Panc1 (cell line): ENCODE results near the gene CHST11. TPM values are rescaled to one million over a fixed set of nuclear protein-coding genes. Genes with fewer than 3 reads are reported as not detected.

Experiments used
- ATAC-seq: fragments of 200-7000 bp; cut with Tn5 transposase; 2 replicates; pipeline ENCODE4 v1.9.1; 2020; ENCODE audit warnings: mild to moderate bottlenecking, moderate library complexity
- BruUV-seq: library from RNA; stranded (reverse); fragments of 400-500 nt; replicated peaks from 2 replicates; lab custom pipeline; 2021; lab: Mats Ljungman, UMichigan
- CTCF ChIA-PET: fragments of 300-600 bp; sonication (Branson Sonifier 250); formaldehyde crosslinking; loops from one replicate; lab custom pipeline; 2022; ENCODE audit warnings: antibody characterized with exemption; lab: Charles Lee
- POLR2A ChIA-PET: fragments of 300-600 bp; sonication (Branson Sonifier 250); formaldehyde crosslinking; loops from one replicate; lab custom pipeline; 2022; ENCODE audit warnings: antibody characterized with exemption; lab: Charles Lee
- DNase-seq: peaks from one replicate; pipeline ENCODE4 v3.0.0-alpha.2; 2010; ENCODE audit warnings: low read depth, low spot score
- H3K27ac ChIP-seq: 2 replicates; pipeline ENCODE4 v1.5.1; 2011; ENCODE audit warnings: mild to moderate bottlenecking, low read length, inconsistent platforms
- H3K27me3 ChIP-seq: fragments of 200-500 bp; sonication (Bioruptor generic); 2 replicates; pipeline ENCODE4 v1.6.0; 2014; ENCODE audit warnings: low read length, inconsistent platforms; ENCODE audit not compliant: control insufficient read depth, insufficient read depth
- H3K36me3 ChIP-seq: fragments of 200-500 bp; sonication (Bioruptor generic); 2 replicates; pipeline ENCODE4 v1.5.1; 2014; ENCODE audit warnings: inconsistent platforms, mild to moderate bottlenecking, low read length, moderate library complexity; ENCODE audit not compliant: control insufficient read depth, insufficient read depth
- H3K4me1 ChIP-seq: 2 replicates; pipeline ENCODE4 v1.5.1; 2011; ENCODE audit warnings: inconsistent platforms, mild to moderate bottlenecking, low read length, moderate library complexity; ENCODE audit not compliant: control insufficient read depth, insufficient read depth
- H3K4me3 ChIP-seq, 2 experiments: 2 replicates each; pipeline ENCODE4 v1.5.1; 2011 to 2012; ENCODE audit warnings: low read depth in 2 of 2, low read length in 2 of 2, mild to moderate bottlenecking in 2 of 2, inconsistent platforms in 1 of 2, moderate library complexity in 1 of 2
- H3K9me3 ChIP-seq: fragments of 200-500 bp; sonication (Bioruptor generic); 2 replicates; pipeline ENCODE4 v1.5.1; 2014; ENCODE audit warnings: low read depth, mild to moderate bottlenecking, inconsistent platforms, low read length, moderate library complexity; ENCODE audit not compliant: control insufficient read depth, insufficient read depth
- POLR2AphosphoS5 ChIP-seq: IDR thresholded peaks from 2 replicates; pipeline ENCODE4 v1.6.1; 2012; ENCODE audit warnings: mild to moderate bottlenecking, low read depth, low read length, moderate library complexity
- SIN3A ChIP-seq: IDR thresholded peaks from 2 replicates; pipeline ENCODE4 v1.6.1; 2012; ENCODE audit warnings: low read depth, mild to moderate bottlenecking, low read length, moderate library complexity, borderline replicate concordance; ENCODE audit not compliant: insufficient read depth
- TCF7L2 ChIP-seq: IDR thresholded peaks from 2 replicates; pipeline ENCODE4 v1.6.1; 2011; ENCODE audit warnings: mild to moderate bottlenecking, low read depth, low read length, inconsistent platforms
- in situ Hi-C: cut with HindIII; loops from 2 replicates; pipeline ENCODE4 v1.10.0; 2016; ENCODE audit warnings: low sequenced_read_pairs, low pct_unique_long_range_greater_than_20kb
- intact Hi-C: fragments of 100-400 bp; cut with micrococcal nuclease; formaldehyde crosslinking; loops from one replicate; pipeline ENCODE4 v1.10.0; 2022; ENCODE audit not compliant: unreplicated experiment
- total RNA-seq: library from RNA; stranded (reverse); gene quantifications from one replicate; pipeline ENCODE4 v1.2.1, GENCODE V29; 2021; ENCODE audit not compliant: unreplicated experiment
- TF ChIP-seq, protein P1 (sequence below): fragments of 450-650 bp; IDR thresholded peaks from 2 replicates; pipeline ENCODE4 v1.5.1; 2017; ENCODE audit warnings: mild to moderate bottlenecking
- TF ChIP-seq, protein P2 (sequence below), 2 experiments: IDR thresholded peaks; 2 replicates each; pipeline ENCODE4 v1.6.1; 2011 to 2012; ENCODE audit warnings: low read depth in 2 of 2, control low read depth in 1 of 2, low read length in 1 of 2, mild to moderate bottlenecking in 1 of 2, moderate library complexity in 1 of 2; ENCODE audit not compliant: insufficient read depth in 1 of 2

CHST11 gene
- total RNA-seq, 1 experiment from 2014 or later, result 11.4 TPM

DNA sequence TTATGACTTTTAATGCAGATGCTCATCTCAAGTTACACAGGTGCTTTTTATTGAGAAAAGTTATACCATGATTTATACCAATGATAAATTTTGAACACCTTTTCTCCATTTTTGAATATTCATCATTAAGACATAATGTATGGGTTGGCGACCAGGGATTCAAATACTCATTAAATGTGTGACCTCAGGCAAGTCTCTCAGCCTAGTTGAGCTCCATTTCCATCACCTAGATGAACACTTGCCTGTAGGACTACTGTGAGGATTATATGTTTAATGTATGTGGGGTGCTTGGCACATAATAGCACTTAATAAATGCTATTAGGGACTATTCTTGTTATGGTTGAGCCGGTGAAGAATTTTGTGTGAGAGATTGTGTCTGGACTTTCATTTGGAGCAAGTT lies 228.6 kb downstream of the CHST11 start:
- no TSS peak for BruUV-seq
- no peaks in the 10 kb centered on the region for H3K4me1 ChIP-seq
- H3K36me3 ChIP-seq, result no peaks in the 10 kb centered on the region
- DNase-seq (no peak), ATAC-seq (no peak)
- no peak overlapping the region for H3K27ac ChIP-seq
- TF ChIP-seq SIN3A (no peak), POLR2AphosphoS5 (no peak), TCF7L2 (no peak)
- TF ChIP-seq, protein P1, sequence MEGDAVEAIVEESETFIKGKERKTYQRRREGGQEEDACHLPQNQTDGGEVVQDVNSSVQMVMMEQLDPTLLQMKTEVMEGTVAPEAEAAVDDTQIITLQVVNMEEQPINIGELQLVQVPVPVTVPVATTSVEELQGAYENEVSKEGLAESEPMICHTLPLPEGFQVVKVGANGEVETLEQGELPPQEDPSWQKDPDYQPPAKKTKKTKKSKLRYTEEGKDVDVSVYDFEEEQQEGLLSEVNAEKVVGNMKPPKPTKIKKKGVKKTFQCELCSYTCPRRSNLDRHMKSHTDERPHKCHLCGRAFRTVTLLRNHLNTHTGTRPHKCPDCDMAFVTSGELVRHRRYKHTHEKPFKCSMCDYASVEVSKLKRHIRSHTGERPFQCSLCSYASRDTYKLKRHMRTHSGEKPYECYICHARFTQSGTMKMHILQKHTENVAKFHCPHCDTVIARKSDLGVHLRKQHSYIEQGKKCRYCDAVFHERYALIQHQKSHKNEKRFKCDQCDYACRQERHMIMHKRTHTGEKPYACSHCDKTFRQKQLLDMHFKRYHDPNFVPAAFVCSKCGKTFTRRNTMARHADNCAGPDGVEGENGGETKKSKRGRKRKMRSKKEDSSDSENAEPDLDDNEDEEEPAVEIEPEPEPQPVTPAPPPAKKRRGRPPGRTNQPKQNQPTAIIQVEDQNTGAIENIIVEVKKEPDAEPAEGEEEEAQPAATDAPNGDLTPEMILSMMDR, result no peak
- TF ChIP-seq, protein P2, sequence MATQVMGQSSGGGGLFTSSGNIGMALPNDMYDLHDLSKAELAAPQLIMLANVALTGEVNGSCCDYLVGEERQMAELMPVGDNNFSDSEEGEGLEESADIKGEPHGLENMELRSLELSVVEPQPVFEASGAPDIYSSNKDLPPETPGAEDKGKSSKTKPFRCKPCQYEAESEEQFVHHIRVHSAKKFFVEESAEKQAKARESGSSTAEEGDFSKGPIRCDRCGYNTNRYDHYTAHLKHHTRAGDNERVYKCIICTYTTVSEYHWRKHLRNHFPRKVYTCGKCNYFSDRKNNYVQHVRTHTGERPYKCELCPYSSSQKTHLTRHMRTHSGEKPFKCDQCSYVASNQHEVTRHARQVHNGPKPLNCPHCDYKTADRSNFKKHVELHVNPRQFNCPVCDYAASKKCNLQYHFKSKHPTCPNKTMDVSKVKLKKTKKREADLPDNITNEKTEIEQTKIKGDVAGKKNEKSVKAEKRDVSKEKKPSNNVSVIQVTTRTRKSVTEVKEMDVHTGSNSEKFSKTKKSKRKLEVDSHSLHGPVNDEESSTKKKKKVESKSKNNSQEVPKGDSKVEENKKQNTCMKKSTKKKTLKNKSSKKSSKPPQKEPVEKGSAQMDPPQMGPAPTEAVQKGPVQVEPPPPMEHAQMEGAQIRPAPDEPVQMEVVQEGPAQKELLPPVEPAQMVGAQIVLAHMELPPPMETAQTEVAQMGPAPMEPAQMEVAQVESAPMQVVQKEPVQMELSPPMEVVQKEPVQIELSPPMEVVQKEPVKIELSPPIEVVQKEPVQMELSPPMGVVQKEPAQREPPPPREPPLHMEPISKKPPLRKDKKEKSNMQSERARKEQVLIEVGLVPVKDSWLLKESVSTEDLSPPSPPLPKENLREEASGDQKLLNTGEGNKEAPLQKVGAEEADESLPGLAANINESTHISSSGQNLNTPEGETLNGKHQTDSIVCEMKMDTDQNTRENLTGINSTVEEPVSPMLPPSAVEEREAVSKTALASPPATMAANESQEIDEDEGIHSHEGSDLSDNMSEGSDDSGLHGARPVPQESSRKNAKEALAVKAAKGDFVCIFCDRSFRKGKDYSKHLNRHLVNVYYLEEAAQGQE (IDR thresholded peaks at IDR 0.05; ENCODE audit: insufficient read depth in 1 of 2, low read depth in 2 of 2, low read length in 1 of 2), result no peak
- CTCF ChIA-PET, result no interaction called here
- in situ Hi-C loops, result no loop called here
- no peak overlapping the region for H3K4me3 ChIP-seq
- POLR2A ChIA-PET, result no interaction called here
- no peaks in the 10 kb centered on the region for H3K9me3 ChIP-seq
- no peaks in the 10 kb centered on the region for H3K27me3 ChIP-seq
- intact Hi-C loops, result no loop called here

DNA sequence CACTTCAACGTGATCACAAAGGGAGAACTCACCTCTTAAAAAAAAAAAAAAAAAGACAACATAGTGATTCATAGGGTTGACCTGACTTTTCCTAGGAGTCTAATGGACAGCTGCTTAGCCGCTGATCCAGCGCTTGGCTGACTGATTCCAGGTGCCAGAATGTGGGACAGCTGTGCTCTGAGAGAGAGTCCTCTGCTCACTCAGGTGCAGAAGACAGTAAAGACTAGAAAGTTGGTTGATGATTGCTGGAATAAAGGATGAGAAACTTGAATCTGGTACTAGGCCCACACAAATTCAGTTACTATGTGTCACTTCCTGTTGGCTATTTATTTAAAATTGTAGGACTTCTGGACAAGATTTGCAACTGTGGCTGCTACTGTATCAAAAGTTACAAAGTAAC lies 229.4 kb downstream of the CHST11 start:
- intact Hi-C loops, result no loop called here
- Histone ChIP-seq H3K36me3 (no peaks in the 10 kb centered on the region), H3K27ac (no peak overlapping the region), H3K27me3 (no peaks in the 10 kb centered on the region), H3K4me3 (no peak overlapping the region), H3K4me1 (no peaks in the 10 kb centered on the region), H3K9me3 (no peaks in the 10 kb centered on the region)
- ATAC-seq, result no peak
- POLR2A ChIA-PET, result no interaction called here
- no TSS peak for BruUV-seq
- in situ Hi-C loops, result no loop called here
- no peak for DNase-seq
- TF ChIP-seq SIN3A (no peak), POLR2AphosphoS5 (no peak), TCF7L2 (no peak)
- TF ChIP-seq, protein P1, result no peak
- TF ChIP-seq, protein P2 (IDR thresholded peaks at IDR 0.05; ENCODE audit: insufficient read depth in 1 of 2, low read depth in 2 of 2, low read length in 1 of 2), result no peak
- CTCF ChIA-PET, result no interaction called here
